Testis (tissue), 2 donors: ENCODE data around the gene HTR3B.

ENCODE experiments used
- CTCF ChIP-seq, 3 experiments: fragments of 450-650 bp in 2 of 3; fragments of 200-600 bp in 1 of 3; sonication (generic) in 1 of 3; IDR thresholded peaks; one replicate each; pipeline ENCODE4 v1.5.1; 2016 to 2019; ENCODE audit warnings: antibody characterized with exemption in 3 of 3, mild to moderate bottlenecking in 2 of 3, moderate library complexity in 1 of 3
- POLR2A ChIP-seq: fragments of 450-650 bp; IDR thresholded peaks from one replicate; pipeline ENCODE4 v1.6.1; 2017; ENCODE audit warnings: antibody characterized with exemption, mild to moderate bottlenecking, moderate library complexity

DNA sequence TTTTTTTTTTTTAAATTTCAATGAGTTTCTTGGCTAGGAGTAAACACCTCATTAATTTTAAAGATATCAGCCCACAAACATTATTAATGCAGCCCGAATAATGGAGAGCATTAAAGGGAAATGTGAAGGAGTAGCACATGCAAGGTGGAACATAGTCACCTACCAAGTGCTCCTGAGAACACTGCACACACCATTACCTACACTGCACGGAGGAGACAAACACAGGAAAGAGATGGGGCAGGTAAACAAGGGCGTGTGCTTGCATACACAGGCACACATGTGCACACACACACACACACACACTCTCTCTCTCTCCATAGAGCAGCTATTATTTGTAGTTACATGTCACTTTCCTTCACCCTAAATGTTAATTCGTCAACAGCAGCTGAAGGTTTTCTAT, 30.2 kb downstream of the HTR3B start:
- TF ChIP-seq CTCF (IDR thresholded peaks at IDR 0.05) (no peak), POLR2A (no peak)
